PC-3 (cell line): ENCODE data around the gene ZNF423.

Source experiments
- EZH2 ChIP-seq: fragments of 300-600 bp; sonication (generic); IDR thresholded peaks from one replicate; pipeline ENCODE4 v1.6.1; 2017; ENCODE audit warnings: antibody characterized with exemption, mild to moderate bottlenecking, low read length; ENCODE audit not compliant: unreplicated experiment
- EZH2phosphoT487 ChIP-seq: fragments of 300-600 bp; sonication (generic); IDR thresholded peaks from 2 replicates; pipeline ENCODE4 v1.6.1; 2018; ENCODE audit warnings: mild to moderate bottlenecking, antibody characterized with exemption, low read length, borderline replicate concordance
- TF ChIP-seq, protein P1 (sequence below): fragments of 300-600 bp; sonication (generic); conservative IDR thresholded peaks from 2 replicates; pipeline ENCODE4 v1.5.1; 2017; ENCODE audit warnings: antibody characterized with exemption, low read depth, mild to moderate bottlenecking, low read length

GRCh38 chr16:49653577-49653976 is 202.3 kb downstream of the ZNF423 start:
- TF ChIP-seq, protein P1, sequence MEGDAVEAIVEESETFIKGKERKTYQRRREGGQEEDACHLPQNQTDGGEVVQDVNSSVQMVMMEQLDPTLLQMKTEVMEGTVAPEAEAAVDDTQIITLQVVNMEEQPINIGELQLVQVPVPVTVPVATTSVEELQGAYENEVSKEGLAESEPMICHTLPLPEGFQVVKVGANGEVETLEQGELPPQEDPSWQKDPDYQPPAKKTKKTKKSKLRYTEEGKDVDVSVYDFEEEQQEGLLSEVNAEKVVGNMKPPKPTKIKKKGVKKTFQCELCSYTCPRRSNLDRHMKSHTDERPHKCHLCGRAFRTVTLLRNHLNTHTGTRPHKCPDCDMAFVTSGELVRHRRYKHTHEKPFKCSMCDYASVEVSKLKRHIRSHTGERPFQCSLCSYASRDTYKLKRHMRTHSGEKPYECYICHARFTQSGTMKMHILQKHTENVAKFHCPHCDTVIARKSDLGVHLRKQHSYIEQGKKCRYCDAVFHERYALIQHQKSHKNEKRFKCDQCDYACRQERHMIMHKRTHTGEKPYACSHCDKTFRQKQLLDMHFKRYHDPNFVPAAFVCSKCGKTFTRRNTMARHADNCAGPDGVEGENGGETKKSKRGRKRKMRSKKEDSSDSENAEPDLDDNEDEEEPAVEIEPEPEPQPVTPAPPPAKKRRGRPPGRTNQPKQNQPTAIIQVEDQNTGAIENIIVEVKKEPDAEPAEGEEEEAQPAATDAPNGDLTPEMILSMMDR = no peak
- TF ChIP-seq EZH2phosphoT487 = no peak
- TF ChIP-seq EZH2 = no peak
